GM23338 (cell line): ENCODE results near the gene CACNA1G. TPM values are rescaled to one million over a fixed set of nuclear protein-coding genes. Genes with fewer than 3 reads are reported as not detected.

Experiments used
- ATAC-seq: fragments of 200-7000 bp; cut with Tn5 transposase; 3 replicates; pipeline ENCODE4 v1.9.1; 2020
- DNase-seq: peaks from one replicate; pipeline ENCODE4 v3.0.0-alpha.2; 2015; ENCODE audit warnings: low spot score
- H2AFZ ChIP-seq: fragments of 200-600 bp; sonication (generic); 2 replicates; pipeline ENCODE4 v1.8.0; 2016; ENCODE audit warnings: antibody characterized with exemption, mild to moderate bottlenecking, moderate library complexity
- H3F3A ChIP-seq: fragments of 200-600 bp; sonication (generic); replicated peaks from 2 replicates; pipeline ENCODE4 v1.8.0; 2017; ENCODE audit warnings: antibody characterized with exemption, mixed run types, low read depth
- H3K27ac ChIP-seq: fragments of 200-600 bp; sonication (generic); 2 replicates; pipeline ENCODE4 v1.6.1; 2016; ENCODE audit warnings: low read depth
- H3K27me3 ChIP-seq: fragments of 200-600 bp; sonication (generic); 2 replicates; pipeline ENCODE4 v1.8.0; 2016; ENCODE audit warnings: mild to moderate bottlenecking, mixed run types, moderate library complexity; ENCODE audit not compliant: insufficient read depth
- H3K36me3 ChIP-seq: fragments of 200-600 bp; sonication (generic); 2 replicates; pipeline ENCODE4 v1.8.0; 2016; ENCODE audit warnings: mild to moderate bottlenecking; ENCODE audit not compliant: insufficient read depth
- H3K4me1 ChIP-seq: fragments of 200-600 bp; sonication (generic); 2 replicates; pipeline ENCODE4 v1.8.0; 2016; ENCODE audit warnings: mild to moderate bottlenecking, moderate library complexity; ENCODE audit not compliant: insufficient read depth
- H3K4me2 ChIP-seq: fragments of 200-600 bp; sonication (generic); 2 replicates; pipeline ENCODE4 v1.7.1; 2017; ENCODE audit warnings: mixed run types
- H3K4me3 ChIP-seq: fragments of 200-600 bp; sonication (generic); 2 replicates; pipeline ENCODE4 v1.6.1; 2016; ENCODE audit warnings: mixed run types
- H3K79me2 ChIP-seq: fragments of 200-600 bp; sonication (generic); replicated peaks from 2 replicates; pipeline ENCODE4 v1.8.0; 2017; ENCODE audit warnings: mild to moderate bottlenecking; ENCODE audit not compliant: insufficient read depth
- H3K9me2 ChIP-seq: fragments of 200-600 bp; sonication (generic); 2 replicates; pipeline ENCODE4 v1.8.0; 2017; ENCODE audit not compliant: insufficient read depth
- H4K20me1 ChIP-seq: fragments of 200-600 bp; sonication (generic); replicated peaks from 2 replicates; pipeline ENCODE4 v1.8.0; 2017; ENCODE audit warnings: mild to moderate bottlenecking; ENCODE audit not compliant: insufficient read depth
- H3K27ac Mint-ChIP-seq: 2 replicates; pipeline ENCODE4 v1.8.0; 2020; ENCODE audit warnings: inconsistent platforms, mild to moderate bottlenecking, moderate library complexity, mixed read lengths
- H3K27me3 Mint-ChIP-seq: 3 replicates; pipeline ENCODE4 v1.8.0; 2022; ENCODE audit warnings: low read depth, mild to moderate bottlenecking, moderate library complexity, mixed read lengths, inconsistent platforms; ENCODE audit not compliant: insufficient read depth, poor library complexity
- H3K36me3 Mint-ChIP-seq: 3 replicates; pipeline ENCODE4 v1.8.0; 2021; ENCODE audit warnings: low read depth, mild to moderate bottlenecking, inconsistent platforms, moderate library complexity, mixed read lengths
- H3K4me1 Mint-ChIP-seq: 3 replicates; pipeline ENCODE4 v1.8.0; 2020; ENCODE audit warnings: mild to moderate bottlenecking, inconsistent platforms, mixed read lengths
- H3K4me3 Mint-ChIP-seq: 3 replicates; pipeline ENCODE4 v1.8.0; 2021; ENCODE audit warnings: moderate library complexity, mild to moderate bottlenecking, inconsistent platforms, mixed read lengths
- H3K9me3 Mint-ChIP-seq: 3 replicates; pipeline ENCODE4 v1.8.0; 2020; ENCODE audit warnings: moderate library complexity, mild to moderate bottlenecking, inconsistent platforms, mixed read lengths
- CREB1 ChIP-seq: fragments of 250-450 bp; sonication (Bioruptor Pico); IDR thresholded peaks from 2 replicates; pipeline ENCODE4 v1.5.0; 2020; ENCODE audit warnings: low read depth, mild to moderate bottlenecking, moderate library complexity
- CTCF ChIP-seq, 2 experiments: fragments of 200-600 bp in 1 of 2; sonication (generic) in 1 of 2; conservative IDR thresholded peaks; 2 replicates each; pipeline versions ENCODE4 v1.5.1 to v1.6.1; 2016 to 2017; ENCODE audit warnings: antibody characterized with exemption in 2 of 2, low read depth in 2 of 2, mild to moderate bottlenecking in 2 of 2, moderate library complexity in 1 of 2
- EZH2 ChIP-seq: fragments of 200-600 bp; sonication (generic); IDR thresholded peaks from one replicate; pipeline ENCODE4 v1.8.0; 2017; ENCODE audit warnings: antibody characterized with exemption, mild to moderate bottlenecking, low read depth; ENCODE audit not compliant: unreplicated experiment
- JUNB ChIP-seq: IDR thresholded peaks from one replicate; pipeline ENCODE4 v1.6.1; 2016; ENCODE audit warnings: antibody characterized with exemption; ENCODE audit not compliant: unreplicated experiment
- ZNF114 ChIP-seq: fragments of 250-450 bp; sonication (Bioruptor Pico); IDR thresholded peaks from 2 replicates; pipeline ENCODE4 v1.5.0; 2020; ENCODE audit warnings: mild to moderate bottlenecking, moderate library complexity
- ZNF462 ChIP-seq: fragments of 250-450 bp; sonication (Bioruptor Pico); IDR thresholded peaks from 2 replicates; pipeline ENCODE4 v1.5.0; 2020; ENCODE audit warnings: mild to moderate bottlenecking, moderate library complexity
- polyA plus RNA-seq: library from polyadenylated mRNA; unstranded; fragments of >200 nt; fragmentation: Nextera tagmentation; extraction: Ambion mirVana; gene quantifications from 2 replicates; pipeline ENCODE4 v1.2.1, GENCODE V29; 2016
- total RNA-seq: library from RNA; depleted of rRNA; stranded (reverse); fragments of >200 nt; shearing (Covaris generic); gene quantifications from 2 replicates; pipeline ENCODE4 v1.2.3, GENCODE V29; 2014

CACNA1G gene
- total and polyA plus RNA-seq, 2 experiments from 2014 or later: 1.4 to 5.1 TPM

GRCh38 chr17:50535407-50535806 is 25.1 kb upstream of the CACNA1G start:
- Histone ChIP-seq H3K4me3 (no peak overlapping the region), H2AFZ (no peak overlapping the region), H3F3A (0 out of 2 replicates have a peak, but pooled peaks cover 4% of the 10 kb centered on the region), H4K20me1 (no peaks in the 10 kb centered on the region), H3K27ac (no peak overlapping the region), H3K4me2 (no peak overlapping the region), H3K27me3 (peaks cover 28% of the 10 kb centered on the region), H3K79me2 (no peaks in the 10 kb centered on the region), H3K4me1 (peaks cover 19% of the 10 kb centered on the region), H3K9me2 (no peaks in the 10 kb centered on the region), H3K36me3 (no peaks in the 10 kb centered on the region)
- Mint-ChIP-seq H3K4me3 (peak overlapping the region; percentile 16; the same call in 1 of the 3 replicates), H3K4me1 (peaks cover 37% of the 10 kb centered on the region), H3K27me3 (peaks cover 30% of the 10 kb centered on the region), H3K9me3 (no peaks in the 10 kb centered on the region; the same call in 2 of the 3 replicates), H3K27ac (no peak overlapping the region), H3K36me3 (peaks cover 8% of the 10 kb centered on the region; the same call in 2 of the 3 replicates)
- no peak for ATAC-seq
- TF ChIP-seq JUNB (no peak), ZNF462 (CRISPR knock-in tag) (no peak), ZNF114 (CRISPR knock-in tag) (no peak)
- no peak for DNase-seq

DNA sequence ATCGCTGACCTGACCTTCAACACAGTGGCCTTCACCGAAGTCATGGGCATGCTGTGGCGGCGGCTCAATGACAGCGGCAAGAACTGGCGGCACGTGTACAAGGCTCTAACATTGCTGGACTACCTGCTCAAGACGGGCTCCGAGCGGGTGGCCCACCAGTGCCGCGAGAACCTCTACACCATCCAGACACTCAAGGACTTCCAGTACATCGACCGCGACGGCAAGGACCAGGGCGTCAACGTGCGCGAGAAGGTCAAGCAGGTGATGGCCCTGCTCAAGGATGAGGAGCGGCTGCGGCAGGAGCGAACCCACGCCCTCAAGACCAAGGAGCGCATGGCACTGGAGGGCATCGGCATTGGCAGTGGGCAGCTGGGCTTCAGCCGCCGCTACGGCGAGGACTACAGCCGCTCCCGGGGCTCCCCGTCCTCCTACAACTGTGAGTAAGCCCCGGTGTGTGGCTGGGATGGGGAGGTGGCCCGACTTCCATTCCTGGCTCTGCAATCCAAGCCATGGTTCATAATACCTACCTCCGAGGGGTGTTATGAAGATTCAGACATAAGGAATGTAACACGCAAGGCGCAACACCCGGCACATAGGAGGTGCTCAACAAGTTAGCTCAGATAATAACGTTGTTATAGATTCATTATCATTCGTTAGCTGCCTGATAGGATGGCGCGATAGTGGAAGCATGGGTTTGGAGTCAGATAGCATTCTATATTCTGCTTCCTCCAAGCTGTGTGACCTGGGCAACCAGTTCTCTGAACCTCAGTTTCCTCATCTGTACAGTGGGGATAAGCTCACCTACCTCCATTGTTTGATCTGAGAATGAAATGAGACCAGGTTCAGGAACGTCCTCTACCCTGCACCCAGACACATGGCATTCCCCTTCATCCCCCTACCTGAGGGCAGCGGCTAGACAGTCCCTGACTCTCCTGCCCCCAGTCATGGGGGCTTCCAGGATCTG is 23.6 kb upstream of the CACNA1G start:
- Histone ChIP-seq H3K27ac (no peak overlapping the region), H3F3A (0 out of 2 replicates have a peak, but pooled peaks cover 4% of the 10 kb centered on the region), H3K4me3 (no peak overlapping the region), H3K4me2 (no peak overlapping the region), H3K79me2 (no peaks in the 10 kb centered on the region), H3K9me2 (no peaks in the 10 kb centered on the region), H4K20me1 (no peaks in the 10 kb centered on the region), H3K27me3 (peaks cover 29% of the 10 kb centered on the region), H2AFZ (no peak overlapping the region), H3K36me3 (no peaks in the 10 kb centered on the region), H3K4me1 (peaks cover 21% of the 10 kb centered on the region)
- Mint-ChIP-seq H3K27ac (no peak overlapping the region), H3K9me3 (no peaks in the 10 kb centered on the region; the same call in 2 of the 3 replicates), H3K27me3 (peaks cover 30% of the 10 kb centered on the region), H3K36me3 (peaks cover 8% of the 10 kb centered on the region; the same call in 2 of the 3 replicates), H3K4me1 (peaks cover 32% of the 10 kb centered on the region), H3K4me3 (no peak overlapping the region)
- ATAC-seq (no peak), DNase-seq (no peak)
- TF ChIP-seq CTCF (conservative IDR thresholded peaks at IDR 0.05; ENCODE audit: low read depth in 2 of 2): no peak
- no peak for TF ChIP-seq CREB1
- TF ChIP-seq EZH2: no peak
